ENCODE measurements around the gene C2CD2.

DNA sequence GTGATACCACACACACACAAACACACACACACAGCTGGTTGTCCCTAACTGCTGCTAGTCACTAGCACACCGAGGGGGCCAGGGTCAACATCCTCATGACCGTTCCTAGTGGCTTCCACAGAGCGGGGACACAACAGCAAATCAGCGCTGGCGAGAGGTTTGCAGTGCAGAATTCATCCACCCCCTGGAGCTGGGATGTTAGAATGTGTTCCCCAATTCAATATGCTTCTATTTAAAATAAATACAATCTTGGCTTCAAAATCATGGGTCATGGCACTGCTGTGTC, 16.2 kb upstream of the C2CD2 start:
- TF ChIP-seq, protein P1, sequence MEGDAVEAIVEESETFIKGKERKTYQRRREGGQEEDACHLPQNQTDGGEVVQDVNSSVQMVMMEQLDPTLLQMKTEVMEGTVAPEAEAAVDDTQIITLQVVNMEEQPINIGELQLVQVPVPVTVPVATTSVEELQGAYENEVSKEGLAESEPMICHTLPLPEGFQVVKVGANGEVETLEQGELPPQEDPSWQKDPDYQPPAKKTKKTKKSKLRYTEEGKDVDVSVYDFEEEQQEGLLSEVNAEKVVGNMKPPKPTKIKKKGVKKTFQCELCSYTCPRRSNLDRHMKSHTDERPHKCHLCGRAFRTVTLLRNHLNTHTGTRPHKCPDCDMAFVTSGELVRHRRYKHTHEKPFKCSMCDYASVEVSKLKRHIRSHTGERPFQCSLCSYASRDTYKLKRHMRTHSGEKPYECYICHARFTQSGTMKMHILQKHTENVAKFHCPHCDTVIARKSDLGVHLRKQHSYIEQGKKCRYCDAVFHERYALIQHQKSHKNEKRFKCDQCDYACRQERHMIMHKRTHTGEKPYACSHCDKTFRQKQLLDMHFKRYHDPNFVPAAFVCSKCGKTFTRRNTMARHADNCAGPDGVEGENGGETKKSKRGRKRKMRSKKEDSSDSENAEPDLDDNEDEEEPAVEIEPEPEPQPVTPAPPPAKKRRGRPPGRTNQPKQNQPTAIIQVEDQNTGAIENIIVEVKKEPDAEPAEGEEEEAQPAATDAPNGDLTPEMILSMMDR (IDR thresholded peaks at IDR 0.05), result no peak
- TF ChIP-seq POLR2A (IDR thresholded peaks at IDR 0.05), result no peak
